WI38 (cell line): ENCODE results near the gene SUGP1.

Source experiments
- H3K4me3 ChIP-seq: 2 replicates; pipeline ENCODE4 v1.5.1; 2011; ENCODE audit warnings: low read depth, mild to moderate bottlenecking, control low read depth, low read length
- CTCF ChIP-seq: IDR thresholded peaks from 2 replicates; pipeline ENCODE4 v1.5.1; 2012; ENCODE audit warnings: low read depth, mild to moderate bottlenecking, control low read depth, low read length

Gene SUGP1

GRCh38 chr19:19270749-19271571, 49.3 kb downstream of the SUGP1 start:
- no peak overlapping the region for H3K4me3 ChIP-seq
- no peak for TF ChIP-seq CTCF

GRCh38 chr19:19269952-19270694, 50.2 kb downstream of the SUGP1 start:
- TF ChIP-seq CTCF: no peak

GRCh38 chr19:19268453-19269385, 51.6 kb downstream of the SUGP1 start:
- H3K4me3 ChIP-seq: no peak overlapping the region
- no peak for TF ChIP-seq CTCF

More at GRCh38 chr19:19269952-19270694, 50.2 kb downstream of the SUGP1 start:
- H3K4me3 ChIP-seq: no peak overlapping the region

- no peak overlapping the region for H3K4me3 ChIP-seq
- TF ChIP-seq CTCF: no peak
Measured at GRCh38 chr19:19267305-19267704, 53.0 kb downstream of the SUGP1 start.

GRCh38 chr19:19263886-19264487, 56.3 kb downstream of the SUGP1 start:
- H3K4me3 ChIP-seq: no peak overlapping the region
- TF ChIP-seq CTCF: no peak

GRCh38 chr19:19262190-19263057, 57.9 kb downstream of the SUGP1 start:
- no peak overlapping the region for H3K4me3 ChIP-seq
- TF ChIP-seq CTCF: no peak
